Endothelial cell (in vitro differentiated cells): ENCODE results near the gene C2CD4C. TPM values are rescaled to one million over a fixed set of nuclear protein-coding genes. Genes with fewer than 3 reads are reported as not detected.

Source experiments
- DNase-seq: peaks from one replicate; pipeline ENCODE4 v3.0.0; 2021; ENCODE audit warnings: low spot score
- H3K27ac Mint-ChIP-seq: one replicate; pipeline ENCODE4 v1.8.0; 2021; ENCODE audit warnings: mixed read lengths, inconsistent platforms; ENCODE audit not compliant: unreplicated experiment
- H3K27me3 Mint-ChIP-seq: one replicate; pipeline ENCODE4 v1.8.0; 2021; ENCODE audit warnings: mild to moderate bottlenecking, moderate library complexity, mixed read lengths, inconsistent platforms; ENCODE audit not compliant: unreplicated experiment
- H3K36me3 Mint-ChIP-seq: one replicate; pipeline ENCODE4 v1.8.0; 2021; ENCODE audit warnings: mild to moderate bottlenecking, low read depth, mixed read lengths, inconsistent platforms; ENCODE audit not compliant: unreplicated experiment
- H3K4me1 Mint-ChIP-seq: one replicate; pipeline ENCODE4 v1.8.0; 2021; ENCODE audit warnings: mild to moderate bottlenecking, mixed read lengths, inconsistent platforms; ENCODE audit not compliant: unreplicated experiment
- H3K4me3 Mint-ChIP-seq: one replicate; pipeline ENCODE4 v1.8.0; 2021; ENCODE audit warnings: mild to moderate bottlenecking, mixed read lengths, inconsistent platforms; ENCODE audit not compliant: unreplicated experiment
- H3K9me3 Mint-ChIP-seq: one replicate; pipeline ENCODE4 v1.8.0; 2021; ENCODE audit warnings: mixed read lengths, inconsistent platforms; ENCODE audit not compliant: unreplicated experiment
- total RNA-seq: library from RNA; stranded (reverse); fragmentation: NEBNext Ultra II Directional; extraction: Animal tissue kit (Norgen Biotek cat#: 25700); gene quantifications from one replicate; pipeline ENCODE4 v1.2.1, GENCODE V29; 2021; ENCODE audit not compliant: unreplicated experiment
- TF ChIP-seq, protein P1 (sequence below): fragments of 200-600 bp; sonication (generic); IDR thresholded peaks from one replicate; pipeline ENCODE4 v1.5.0; 2021; ENCODE audit warnings: antibody characterized with exemption; ENCODE audit not compliant: unreplicated experiment

The C2CD4C gene
- total RNA-seq, 1 donor from 2014 or later = 1.2 TPM

DNA sequence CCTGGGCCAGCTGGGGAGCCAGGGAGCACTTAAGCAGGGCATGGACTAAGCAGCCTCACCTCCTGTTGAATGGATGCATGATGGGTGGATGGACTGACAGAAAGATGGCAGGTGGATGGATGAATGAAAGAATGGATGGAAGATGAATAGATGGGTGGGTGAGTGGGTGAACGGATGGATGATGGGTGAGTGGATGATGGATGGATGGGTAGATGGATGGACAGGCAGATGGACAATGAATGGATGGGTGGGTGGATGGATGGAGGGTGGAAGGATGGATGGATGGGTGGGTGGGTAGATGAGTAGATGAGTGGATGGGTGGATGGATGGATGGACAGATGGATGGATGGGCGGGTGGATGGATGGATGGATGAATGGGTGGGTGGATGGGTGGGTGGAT is 33.1 kb upstream of the C2CD4C start:
- Mint-ChIP-seq H3K9me3 (peaks cover 9% of the 10 kb centered on the region), H3K27me3 (peaks cover 9% of the 10 kb centered on the region), H3K27ac (no peak overlapping the region), H3K4me1 (peaks cover 5% of the 10 kb centered on the region), H3K36me3 (peaks cover 13% of the 10 kb centered on the region), H3K4me3 (peak overlapping the region; percentile 29)
- DNase-seq = no peak
- TF ChIP-seq, protein P1, sequence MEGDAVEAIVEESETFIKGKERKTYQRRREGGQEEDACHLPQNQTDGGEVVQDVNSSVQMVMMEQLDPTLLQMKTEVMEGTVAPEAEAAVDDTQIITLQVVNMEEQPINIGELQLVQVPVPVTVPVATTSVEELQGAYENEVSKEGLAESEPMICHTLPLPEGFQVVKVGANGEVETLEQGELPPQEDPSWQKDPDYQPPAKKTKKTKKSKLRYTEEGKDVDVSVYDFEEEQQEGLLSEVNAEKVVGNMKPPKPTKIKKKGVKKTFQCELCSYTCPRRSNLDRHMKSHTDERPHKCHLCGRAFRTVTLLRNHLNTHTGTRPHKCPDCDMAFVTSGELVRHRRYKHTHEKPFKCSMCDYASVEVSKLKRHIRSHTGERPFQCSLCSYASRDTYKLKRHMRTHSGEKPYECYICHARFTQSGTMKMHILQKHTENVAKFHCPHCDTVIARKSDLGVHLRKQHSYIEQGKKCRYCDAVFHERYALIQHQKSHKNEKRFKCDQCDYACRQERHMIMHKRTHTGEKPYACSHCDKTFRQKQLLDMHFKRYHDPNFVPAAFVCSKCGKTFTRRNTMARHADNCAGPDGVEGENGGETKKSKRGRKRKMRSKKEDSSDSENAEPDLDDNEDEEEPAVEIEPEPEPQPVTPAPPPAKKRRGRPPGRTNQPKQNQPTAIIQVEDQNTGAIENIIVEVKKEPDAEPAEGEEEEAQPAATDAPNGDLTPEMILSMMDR = no peak

DNA sequence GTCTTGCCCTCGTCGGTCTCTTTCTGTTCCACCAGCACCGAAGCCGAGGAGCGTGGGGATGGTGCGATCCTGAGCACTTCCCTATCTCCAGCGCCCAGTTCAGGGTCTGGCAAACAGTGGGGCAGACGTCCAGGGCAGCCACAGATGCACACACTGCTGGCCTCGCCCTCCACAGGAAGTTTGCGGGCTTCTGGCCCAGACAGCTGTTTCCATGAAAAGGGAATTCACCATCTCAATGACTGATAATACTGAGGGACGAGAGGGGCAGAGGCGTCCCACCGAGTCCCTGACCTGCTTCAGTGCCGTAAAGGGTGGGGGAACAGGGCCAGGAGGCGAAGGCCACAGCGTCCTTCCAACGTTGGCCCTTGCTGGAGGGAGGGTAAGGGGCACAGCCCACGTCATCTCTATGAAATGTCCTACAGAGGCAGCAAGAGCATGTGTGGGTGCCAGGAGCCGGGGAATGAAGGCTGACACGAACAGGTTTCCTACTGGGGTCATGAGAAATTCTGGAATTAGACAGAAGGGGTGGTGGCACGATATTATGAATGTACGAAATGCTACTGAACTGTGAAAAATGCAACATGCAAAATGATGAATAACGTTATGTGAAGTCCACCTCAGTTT is 32.4 kb upstream of the C2CD4C start:
- no peak for DNase-seq
- Mint-ChIP-seq H3K4me1 (peaks cover 6% of the 10 kb centered on the region), H3K36me3 (peaks cover 15% of the 10 kb centered on the region), H3K27me3 (peaks cover 9% of the 10 kb centered on the region), H3K4me3 (peak overlapping the region; percentile 29), H3K9me3 (peaks cover 11% of the 10 kb centered on the region), H3K27ac (no peak overlapping the region)
- TF ChIP-seq, protein P1 = no peak

DNA sequence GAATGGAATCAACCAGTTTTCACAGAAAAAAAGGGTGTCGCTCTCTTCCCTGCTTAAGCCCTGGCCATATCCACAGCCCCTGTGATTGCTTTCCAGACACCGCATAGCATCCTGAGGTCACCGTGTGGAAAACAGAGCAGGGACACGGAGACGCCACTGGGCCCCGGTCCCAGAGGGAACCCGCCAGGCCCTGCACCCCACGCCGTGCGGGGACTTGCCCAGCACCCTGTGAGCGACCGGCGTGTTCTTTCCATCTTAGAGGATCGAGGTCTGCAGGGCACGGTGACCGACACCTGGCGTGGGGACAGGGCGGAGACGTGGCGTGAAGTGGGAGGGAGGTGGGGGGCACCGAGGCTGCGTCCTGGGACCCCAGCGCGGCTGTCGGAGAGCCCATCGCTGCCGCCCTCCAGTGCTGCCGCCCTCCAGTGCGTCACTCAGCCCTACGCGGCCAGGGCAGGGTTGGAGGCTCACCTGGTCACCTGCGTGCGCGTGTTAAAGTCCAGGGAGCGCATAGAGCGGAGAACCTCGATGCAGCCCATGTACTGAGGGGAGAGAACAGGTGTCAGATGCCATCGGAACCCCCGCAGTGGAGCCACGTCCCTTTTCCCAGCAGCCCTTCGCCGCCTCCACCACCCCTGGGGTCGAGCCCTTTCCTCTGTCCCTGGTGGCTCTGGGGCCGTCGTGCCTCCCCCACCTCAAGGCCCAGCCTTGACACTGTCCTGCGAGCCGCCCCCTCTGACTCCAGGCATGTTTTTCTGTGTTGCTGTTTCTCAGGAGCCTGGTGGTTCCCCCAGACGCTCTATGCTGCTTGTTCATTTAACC is 31.7 kb upstream of the C2CD4C start:
- DNase-seq = no peak
- Mint-ChIP-seq H3K9me3 (peaks cover 11% of the 10 kb centered on the region), H3K4me1 (peaks cover 6% of the 10 kb centered on the region), H3K27ac (no peak overlapping the region), H3K4me3 (no peak overlapping the region), H3K27me3 (peaks cover 9% of the 10 kb centered on the region), H3K36me3 (peaks cover 15% of the 10 kb centered on the region)
- TF ChIP-seq, protein P1 = no peak

DNA sequence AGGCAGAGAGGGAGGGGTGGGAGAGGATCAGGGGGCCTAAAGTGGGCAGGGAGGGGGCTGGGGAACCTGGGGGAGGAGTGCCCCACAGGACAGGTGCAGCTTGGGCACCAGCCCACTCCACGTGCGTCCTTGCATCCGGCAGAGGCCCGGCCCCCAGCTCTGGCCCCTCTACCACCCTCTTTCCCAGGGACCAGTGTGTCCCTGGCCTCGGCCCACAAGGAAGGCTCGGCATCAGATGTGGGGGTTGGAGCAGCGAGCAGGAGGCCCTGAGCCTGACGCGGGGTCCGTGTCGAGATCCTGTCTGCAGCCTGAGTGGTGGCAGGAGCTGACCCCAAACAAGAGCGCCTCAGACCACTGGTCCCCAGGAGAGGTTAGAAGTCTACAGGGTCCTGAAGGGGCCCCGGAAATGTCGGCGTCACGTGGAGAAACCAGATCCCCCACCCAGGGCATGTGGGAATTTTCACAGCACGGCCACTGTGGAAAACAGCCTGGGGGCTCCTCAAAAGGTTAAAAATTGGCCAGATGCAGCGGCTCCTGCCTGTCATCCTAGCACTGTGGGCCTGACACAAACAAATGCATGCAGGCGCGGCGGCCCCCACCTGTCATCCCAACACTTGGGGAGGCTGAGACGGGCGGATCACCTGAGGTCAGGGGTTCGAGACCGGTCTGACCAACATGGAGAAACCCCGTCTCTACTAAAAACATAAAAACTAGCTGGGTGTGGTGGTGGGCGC is 30.4 kb upstream of the C2CD4C start:
- no peak overlapping the region for H3K4me3 Mint-ChIP-seq
- H3K27ac Mint-ChIP-seq = no peak overlapping the region
- peaks cover 6% of the 10 kb centered on the region for H3K4me1 Mint-ChIP-seq
- peaks cover 15% of the 10 kb centered on the region for H3K36me3 Mint-ChIP-seq
- H3K9me3 Mint-ChIP-seq = peaks cover 11% of the 10 kb centered on the region
- H3K27me3 Mint-ChIP-seq = peaks cover 9% of the 10 kb centered on the region
- TF ChIP-seq, protein P1 = no peak
- DNase-seq = no peak
